ENCODE results near the gene C5AR2.

The C5AR2 gene

DNA sequence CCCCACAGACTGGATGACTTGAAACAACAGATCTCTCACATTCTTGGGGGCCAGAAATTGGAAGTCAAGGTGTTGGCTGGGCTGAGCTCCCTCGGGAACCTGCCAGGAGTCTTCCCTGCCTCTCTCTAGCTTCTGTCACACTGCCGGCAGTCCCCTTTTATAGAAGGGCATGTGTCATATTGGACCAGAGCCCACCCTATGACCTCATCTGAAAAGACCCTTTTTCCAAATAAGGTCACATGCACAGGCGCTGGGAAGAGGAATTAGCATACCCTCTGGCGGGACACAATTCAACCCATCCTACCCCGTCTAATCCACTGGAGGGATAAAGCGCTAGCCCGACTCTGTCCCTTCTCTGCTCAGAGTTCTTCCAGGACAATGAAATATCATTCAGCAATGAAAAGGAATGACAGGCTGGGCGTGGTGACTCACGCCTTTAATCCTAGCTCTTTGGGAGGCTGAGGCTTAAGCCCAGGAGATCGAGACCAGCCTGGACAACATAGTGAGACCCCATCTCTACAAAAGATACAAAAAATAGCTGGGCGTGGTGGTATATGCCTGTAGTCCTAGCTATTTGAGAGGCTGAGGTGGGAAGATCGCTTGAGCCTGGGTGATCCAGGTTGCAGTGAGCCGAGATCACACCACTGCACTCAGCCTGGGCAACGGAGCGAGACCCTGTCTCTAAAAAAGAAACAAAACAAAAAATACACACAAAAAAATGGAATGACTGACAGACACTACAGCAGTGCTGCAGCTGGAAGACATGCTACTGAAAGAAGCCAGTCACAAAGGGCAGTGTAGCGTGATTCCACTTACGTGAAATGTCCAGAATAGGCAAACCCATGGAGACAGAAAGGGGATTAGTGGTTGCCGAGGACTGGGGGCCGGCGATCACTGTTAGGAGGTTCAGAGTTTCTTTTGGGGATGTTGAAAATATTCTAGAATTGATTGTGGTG lies 58.8 kb downstream of the C5AR2 start:
- Histone ChIP-seq H3K79me2 (ENCODE audit: insufficient read depth, low read length) (no peaks in the 10 kb centered on the region), H3K27ac (ENCODE audit: low read depth, low read length, poor library complexity, severe bottlenecking) (no peak overlapping the region), H4K20me1 (ENCODE audit: insufficient read depth, low read length) (no peaks in the 10 kb centered on the region), H3K4me3 (ENCODE audit: low read depth, low read length, poor library complexity, severe bottlenecking) (no peak overlapping the region), H3K9ac (ENCODE audit: low read length) (no peak overlapping the region), H3F3A (ENCODE audit: insufficient read depth, low read length) (no peaks in the 10 kb centered on the region), H2AFZ (ENCODE audit: low read length) (no peak overlapping the region), H3K36me3 (ENCODE audit: insufficient read depth, low read length) (no peaks in the 10 kb centered on the region), H3K9me3 (ENCODE audit: low read length) (no peaks in the 10 kb centered on the region), H3K9me2 (ENCODE audit: low read depth, low read length) (no peaks in the 10 kb centered on the region), H3K4me1 (ENCODE audit: insufficient read depth, low read length, severe bottlenecking) (no peaks in the 10 kb centered on the region), H3K27me3 (ENCODE audit: insufficient read depth, low read length) (no peaks in the 10 kb centered on the region), H3K4me2 (ENCODE audit: low read length) (no peak overlapping the region)
- TF ChIP-seq CTCF (IDR thresholded peaks at IDR 0.05; ENCODE audit: low read length) (no peak), EZH2 (IDR thresholded peaks at IDR 0.05; ENCODE audit: borderline replicate concordance, low read length) (no peak)

GRCh38 chr19:47391510-47392223 lies 59.7 kb downstream of the C5AR2 start:
- H3K36me3 ChIP-seq (ENCODE audit: insufficient read depth, low read length), result no peaks in the 10 kb centered on the region
- no peaks in the 10 kb centered on the region for H3K4me1 ChIP-seq (ENCODE audit: insufficient read depth, low read length, severe bottlenecking)
- no peaks in the 10 kb centered on the region for H3K79me2 ChIP-seq (ENCODE audit: insufficient read depth, low read length)
- H4K20me1 ChIP-seq (ENCODE audit: insufficient read depth, low read length), result no peaks in the 10 kb centered on the region
- H3K27me3 ChIP-seq (ENCODE audit: insufficient read depth, low read length), result no peaks in the 10 kb centered on the region
- no peaks in the 10 kb centered on the region for H3K9me3 ChIP-seq (ENCODE audit: low read length)
- H3K9ac ChIP-seq (ENCODE audit: low read length), result no peak overlapping the region
- no peak overlapping the region for H2AFZ ChIP-seq (ENCODE audit: low read length)
- no peak overlapping the region for H3K4me3 ChIP-seq (ENCODE audit: low read depth, low read length, poor library complexity, severe bottlenecking)
- TF ChIP-seq CTCF (IDR thresholded peaks at IDR 0.05; ENCODE audit: low read length) (peak; percentile 80), EZH2 (IDR thresholded peaks at IDR 0.05; ENCODE audit: borderline replicate concordance, low read length) (no peak)
- H3K9me2 ChIP-seq (ENCODE audit: low read depth, low read length), result no peaks in the 10 kb centered on the region
- H3F3A ChIP-seq (ENCODE audit: insufficient read depth, low read length), result no peaks in the 10 kb centered on the region
- H3K4me2 ChIP-seq (ENCODE audit: low read length), result no peak overlapping the region
- no peak overlapping the region for H3K27ac ChIP-seq (ENCODE audit: low read depth, low read length, poor library complexity, severe bottlenecking)

All from OCI-LY1 (cell line).